Muscle of leg (tissue), 11 donors: Measurements from ENCODE around the gene SYNJ2. TPM values are rescaled to one million over a fixed set of nuclear protein-coding genes. Genes with fewer than 3 reads are reported as not detected.

Source experiments
- DNase-seq: peaks from one replicate; pipeline ENCODE4 v3.0.0; 2013
- H3K27ac ChIP-seq: one replicate; pipeline ENCODE4 v1.5.1; 2013; ENCODE audit warnings: mild to moderate bottlenecking, low read length, control low read depth
- H3K27me3 ChIP-seq: one replicate; pipeline ENCODE4 v1.6.1; 2013; ENCODE audit warnings: low read length; ENCODE audit not compliant: control insufficient read depth, insufficient read depth
- H3K36me3 ChIP-seq: one replicate; pipeline ENCODE4 v1.6.1; 2013; ENCODE audit warnings: low read length; ENCODE audit not compliant: control insufficient read depth, insufficient read depth
- H3K4me1 ChIP-seq: one replicate; pipeline ENCODE4 v1.6.1; 2013; ENCODE audit warnings: low read length; ENCODE audit not compliant: control insufficient read depth, insufficient read depth
- H3K4me3 ChIP-seq: one replicate; pipeline ENCODE4 v1.5.1; 2013; ENCODE audit warnings: low read length, control low read depth
- H3K9me3 ChIP-seq: replicated peaks from 2 replicates; pipeline ENCODE4 v1.6.1; 2013; ENCODE audit warnings: low read depth, low read length; ENCODE audit not compliant: control insufficient read depth
- WGBS: methylation state at CpG from one replicate; pipeline ENCODE4 v1.1.5; 2013; ENCODE audit warnings: missing lambda C conversion rate; ENCODE audit not compliant: insufficient coverage; 5-methylcytosine and 5-hydroxymethylcytosine counted together
- polyA plus RNA-seq, 8 donors: library from polyadenylated mRNA; unstranded; fragments of 120-200 nt; gene quantifications; one replicate each; pipeline versions ENCODE4 v1.2.1 to v1.2.3, GENCODE V29; 2013; ENCODE audit warnings: inconsistent platforms in 1 of 8, low replicate concordance in 1 of 8; ENCODE audit not compliant: insufficient read length in 8 of 8, insufficient read depth in 1 of 8
- total RNA-seq: library from RNA; stranded (reverse); fragments of 120-200 nt; gene quantifications from one replicate; pipeline ENCODE4 v1.2.4, GENCODE V29; 2013

The SYNJ2 gene
- total and polyA plus RNA-seq, 9 donors = 7.7 to 11.3 (median 9.7) TPM

- no peaks in the 10 kb centered on the region for H3K27me3 ChIP-seq
- H3K4me3 ChIP-seq = no peak overlapping the region
- WGBS = 92% methylated on average over 3 of the region's 7 CpGs
- H3K4me1 ChIP-seq = peaks cover 66% of the 10 kb centered on the region
- DNase-seq = no peak
- H3K36me3 ChIP-seq = no peaks in the 10 kb centered on the region
- no peaks in the 10 kb centered on the region for H3K9me3 ChIP-seq
- H3K27ac ChIP-seq = no peak overlapping the region
These were observed 24.7 kb downstream of the SYNJ2 start for GRCh38 chr6:158006331-158006730.

- Histone ChIP-seq H3K27ac (no peak overlapping the region), H3K4me3 (no peak overlapping the region), H3K4me1 (peaks cover 60% of the 10 kb centered on the region), H3K36me3 (no peaks in the 10 kb centered on the region), H3K9me3 (no peaks in the 10 kb centered on the region), H3K27me3 (no peaks in the 10 kb centered on the region)
- no peak for DNase-seq
- WGBS = 83% methylated on average over 10 of the region's 11 CpGs
These were observed 25.3 kb downstream of the SYNJ2 start for GRCh38 chr6:158006821-158007570.

GRCh38 chr6:158008864-158009113, 27.1 kb downstream of the SYNJ2 start:
- Histone ChIP-seq H3K27me3 (no peaks in the 10 kb centered on the region), H3K9me3 (no peaks in the 10 kb centered on the region), H3K27ac (peak overlapping the region; percentile 77), H3K4me3 (no peak overlapping the region), H3K4me1 (peaks cover 42% of the 10 kb centered on the region), H3K36me3 (no peaks in the 10 kb centered on the region)
- WGBS = 91% methylated on average over 6 of the region's 6 CpGs
- DNase-seq = no peak

GRCh38 chr6:158009114-158009891, 27.6 kb downstream of the SYNJ2 start:
- no peaks in the 10 kb centered on the region for H3K9me3 ChIP-seq
- H3K27me3 ChIP-seq = no peaks in the 10 kb centered on the region
- H3K4me3 ChIP-seq = no peak overlapping the region
- H3K27ac ChIP-seq = peak overlapping the region; percentile 77
- 28% methylated on average over 13 of the region's 13 CpGs for WGBS
- DNase-seq = peak; percentile 88
- no peaks in the 10 kb centered on the region for H3K36me3 ChIP-seq
- H3K4me1 ChIP-seq = peaks cover 37% of the 10 kb centered on the region

- Histone ChIP-seq H3K9me3 (no peaks in the 10 kb centered on the region), H3K27me3 (no peaks in the 10 kb centered on the region), H3K36me3 (no peaks in the 10 kb centered on the region), H3K27ac (peak overlapping the region; percentile 77), H3K4me1 (peaks cover 32% of the 10 kb centered on the region), H3K4me3 (no peak overlapping the region)
- no peak for DNase-seq
- 93% methylated on average over 5 of the region's 6 CpGs for WGBS
These were observed 28.4 kb downstream of the SYNJ2 start for GRCh38 chr6:158009935-158010585.

- Histone ChIP-seq H3K27ac (peak overlapping the region; percentile 77), H3K4me3 (no peak overlapping the region), H3K9me3 (no peaks in the 10 kb centered on the region), H3K4me1 (peaks cover 29% of the 10 kb centered on the region), H3K27me3 (no peaks in the 10 kb centered on the region), H3K36me3 (no peaks in the 10 kb centered on the region)
- no peak for DNase-seq
- 94% methylated on average over 19 of the region's 19 CpGs for WGBS
These were observed 29.2 kb downstream of the SYNJ2 start for GRCh38 chr6:158010591-158011477.

GRCh38 chr6:158011478-158011920, 29.8 kb downstream of the SYNJ2 start:
- DNase-seq = no peak
- peaks cover 29% of the 10 kb centered on the region for H3K4me1 ChIP-seq
- H3K36me3 ChIP-seq = no peaks in the 10 kb centered on the region
- H3K27me3 ChIP-seq = no peaks in the 10 kb centered on the region
- H3K9me3 ChIP-seq = no peaks in the 10 kb centered on the region
- no peak overlapping the region for H3K27ac ChIP-seq
- 55% methylated on average over 4 of the region's 6 CpGs for WGBS
- H3K4me3 ChIP-seq = no peak overlapping the region

- no peaks in the 10 kb centered on the region for H3K36me3 ChIP-seq
- peaks cover 34% of the 10 kb centered on the region for H3K4me1 ChIP-seq
- 76% methylated on average over 6 of the region's 7 CpGs for WGBS
- H3K27me3 ChIP-seq = no peaks in the 10 kb centered on the region
- no peak overlapping the region for H3K27ac ChIP-seq
- H3K9me3 ChIP-seq = no peaks in the 10 kb centered on the region
- DNase-seq = no peak
- H3K4me3 ChIP-seq = no peak overlapping the region
These were observed 30.4 kb downstream of the SYNJ2 start for GRCh38 chr6:158011980-158012566.

GRCh38 chr6:158013904-158014504, 32.3 kb downstream of the SYNJ2 start:
- WGBS = no CpG with 5 or more reads among the region's 4 CpGs
- no peaks in the 10 kb centered on the region for H3K27me3 ChIP-seq
- H3K4me3 ChIP-seq = no peak overlapping the region
- H3K36me3 ChIP-seq = no peaks in the 10 kb centered on the region
- no peak overlapping the region for H3K27ac ChIP-seq
- H3K4me1 ChIP-seq = peaks cover 41% of the 10 kb centered on the region
- DNase-seq = no peak
- no peaks in the 10 kb centered on the region for H3K9me3 ChIP-seq
